HG02885 (cell line): ENCODE measurements around the gene RAD51.
"Not testable (repeated sequence)": the region's sequence is repeated elsewhere in the genome, so short reads cannot be mapped to it uniquely, and the experiment has no call there.

Experiments used
- ATAC-seq: cut with Tn5 transposase; IDR thresholded peaks from one replicate; pipeline ENCODE4 v1.9.1; 2021; ENCODE audit warnings: mild to moderate bottlenecking; ENCODE audit not compliant: unreplicated experiment, poor library complexity

RAD51 gene

DNA sequence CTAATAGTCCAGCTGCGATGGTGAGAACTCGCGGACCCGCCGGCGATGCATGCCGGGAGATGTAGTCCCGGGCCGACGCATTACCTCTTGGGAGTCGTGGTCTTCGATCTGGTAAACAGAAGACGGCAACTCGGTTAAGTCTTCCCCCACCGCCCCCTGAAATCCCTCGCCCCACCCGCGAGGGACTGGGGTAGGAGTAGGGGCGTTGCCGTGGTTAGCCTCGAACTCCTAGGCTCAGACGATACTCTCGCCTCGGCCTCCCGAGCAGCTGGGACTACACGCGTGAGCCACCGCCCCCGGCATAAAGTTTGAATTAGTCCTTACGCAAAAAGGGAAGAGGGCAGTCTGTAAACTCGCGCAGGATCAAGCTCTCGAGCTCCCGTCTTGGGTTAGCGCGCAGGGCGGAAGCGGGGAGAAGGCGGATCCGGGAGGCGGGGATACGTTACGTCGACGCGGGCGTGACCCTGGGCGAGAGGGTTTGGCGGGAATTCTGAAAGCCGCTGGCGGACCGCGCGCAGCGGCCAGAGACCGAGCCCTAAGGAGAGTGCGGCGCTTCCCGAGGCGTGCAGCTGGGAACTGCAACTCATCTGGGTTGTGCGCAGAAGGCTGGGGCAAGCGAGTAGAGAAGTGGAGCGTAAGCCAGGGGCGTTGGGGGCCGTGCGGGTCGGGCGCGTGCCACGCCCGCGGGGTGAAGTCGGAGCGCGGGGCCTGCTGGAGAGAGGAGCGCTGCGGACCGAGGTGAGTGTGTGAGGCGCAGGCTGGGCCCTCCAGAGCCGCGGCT is at the start of gene RAD51:
Gene RAD51 (plus strand): TSS at position 487 of the 781 bp plus-strand sequence. CDS start 3,585 bp downstream, outside the sequence.
- peak; percentile 87 for ATAC-seq

DNA sequence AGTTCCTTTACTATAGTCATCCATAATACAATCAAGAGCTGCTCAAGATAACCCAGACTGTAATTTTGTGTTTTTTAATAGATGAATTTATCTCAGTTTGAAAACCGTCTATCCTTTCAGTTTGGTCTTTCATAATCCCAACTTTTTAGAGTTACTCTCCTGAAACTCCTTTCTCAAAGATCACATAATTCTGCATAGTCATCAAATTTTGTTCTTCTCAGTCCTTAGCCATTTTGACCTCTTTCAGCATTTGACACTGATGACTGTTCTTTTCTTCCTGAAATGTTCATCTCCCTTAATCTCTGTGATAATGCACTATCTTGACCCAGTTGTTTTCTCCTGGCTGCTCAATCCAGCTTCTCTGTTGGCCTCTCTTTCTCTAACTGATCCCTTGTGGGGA is 47.5 kb upstream of the RAD51 start:
- no peak for ATAC-seq

DNA sequence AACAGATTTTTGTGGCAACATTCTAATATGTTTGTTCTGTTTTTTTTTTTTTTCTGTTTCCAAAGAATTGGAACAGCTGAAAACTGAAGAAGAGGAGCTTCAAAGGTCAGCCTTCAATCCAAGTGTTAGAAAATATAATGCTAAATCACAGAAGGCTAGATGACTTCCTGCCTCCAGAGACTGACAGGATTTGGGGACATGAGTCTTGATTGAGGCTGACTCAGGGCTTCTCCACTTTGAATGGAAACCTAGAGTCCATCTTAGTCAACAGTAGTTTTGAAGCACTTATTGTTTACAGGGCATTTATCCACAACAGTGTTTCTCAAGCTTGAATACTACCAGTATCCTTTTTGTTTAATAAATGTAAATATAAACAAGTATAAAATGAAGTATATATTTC is 44.5 kb upstream of the RAD51 start:
- no peak for ATAC-seq

DNA sequence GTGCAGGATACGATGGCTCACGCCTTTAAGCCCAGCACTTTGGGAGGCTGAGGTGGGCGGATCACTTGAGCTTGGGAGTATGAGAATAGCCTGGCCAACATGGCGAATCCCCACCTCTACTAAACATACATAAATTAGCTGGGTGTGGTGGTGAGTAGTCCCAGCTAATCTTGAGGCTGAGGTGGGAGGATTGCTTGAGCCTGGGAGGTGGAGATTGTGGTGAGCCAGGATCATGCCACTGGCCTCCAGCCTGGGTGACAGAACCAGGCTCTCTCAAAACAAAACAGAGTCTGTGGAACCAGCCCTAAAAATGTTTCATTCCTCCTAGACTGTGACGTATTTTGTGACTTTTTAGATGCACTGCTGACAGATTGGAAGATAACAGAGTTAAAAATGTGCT is 34.3 kb upstream of the RAD51 start:
- no peak for ATAC-seq

DNA sequence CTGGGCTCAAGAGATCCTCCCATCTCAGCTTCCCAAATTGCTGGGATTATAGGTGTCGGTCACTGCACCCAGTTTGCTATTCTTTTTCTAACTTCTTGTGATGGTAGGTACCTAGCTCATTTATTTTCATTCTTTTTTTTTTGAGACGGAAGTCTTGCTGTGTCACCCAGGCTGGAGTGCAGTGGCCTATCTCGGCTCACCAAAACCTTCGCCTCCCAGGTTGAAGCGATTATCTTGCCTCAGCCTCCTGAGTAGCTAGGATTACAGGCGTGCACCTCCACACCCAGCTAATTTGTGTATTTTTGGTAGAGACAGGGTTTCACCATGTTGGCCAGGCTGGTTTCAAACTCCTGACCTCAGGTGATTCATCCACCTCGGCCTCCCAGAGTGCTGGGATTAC is 30.1 kb upstream of the RAD51 start:
- no peak for ATAC-seq

DNA sequence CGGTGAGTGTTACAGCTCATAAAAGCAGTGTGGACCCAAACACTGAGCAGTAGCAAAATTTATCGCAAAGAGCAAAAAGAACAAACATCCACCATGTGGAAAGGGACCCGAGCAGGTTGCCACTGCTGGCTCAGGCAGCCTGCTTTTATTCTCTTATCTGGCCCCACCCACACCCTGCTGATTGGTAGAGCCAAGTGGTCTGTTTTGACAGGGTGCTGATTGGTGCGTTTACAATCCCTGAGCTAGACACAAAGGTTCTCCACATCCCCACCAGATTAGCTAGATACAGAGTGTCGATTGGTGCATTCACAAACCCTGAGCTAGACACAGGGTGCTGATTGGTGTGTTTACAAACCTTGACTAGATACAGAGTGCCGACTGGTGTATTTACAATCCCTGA is 18.7 kb upstream of the RAD51 start:
- not testable (repeated sequence) for ATAC-seq

DNA sequence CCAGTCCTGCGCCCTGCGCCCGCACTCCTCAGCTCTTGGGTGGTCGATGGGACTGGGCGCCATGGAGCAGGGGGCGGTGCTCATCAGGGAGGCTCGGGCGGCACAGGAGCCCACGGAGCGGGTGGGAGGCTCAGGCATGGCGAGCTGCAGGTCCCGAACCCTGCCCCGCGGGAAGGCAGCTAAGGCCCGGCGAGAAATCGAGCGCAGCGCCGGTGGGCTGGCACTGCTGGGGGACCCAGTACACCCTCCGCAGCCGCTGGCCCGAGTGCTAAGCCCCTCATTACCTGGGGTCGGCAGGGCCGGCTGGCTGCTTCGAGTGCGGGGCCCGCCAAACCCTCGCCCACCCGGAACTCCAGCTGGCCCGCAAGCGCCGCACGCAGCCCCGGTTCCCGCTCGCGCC is 18.1 kb upstream of the RAD51 start:
- ATAC-seq, result not testable (repeated sequence)

DNA sequence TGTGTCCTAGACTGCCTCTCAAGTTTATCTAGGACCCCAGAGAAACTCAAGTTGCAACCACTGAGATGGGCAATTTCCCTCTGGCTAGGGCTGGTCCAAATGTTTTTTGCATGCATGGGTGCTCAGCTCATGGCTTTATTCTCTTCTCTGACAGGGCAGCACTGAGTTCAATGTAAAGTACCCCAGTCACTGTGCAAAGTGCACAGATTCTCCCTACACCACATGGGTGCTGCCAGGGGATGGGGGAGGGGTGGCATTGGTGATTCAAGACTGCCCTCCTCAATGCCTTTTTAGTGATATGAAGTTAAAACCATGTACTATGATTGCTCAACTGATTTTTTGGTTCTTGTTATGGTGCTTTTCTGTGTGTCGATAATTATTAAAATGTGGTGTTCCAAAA is 14.8 kb upstream of the RAD51 start:
- ATAC-seq, result no peak

DNA sequence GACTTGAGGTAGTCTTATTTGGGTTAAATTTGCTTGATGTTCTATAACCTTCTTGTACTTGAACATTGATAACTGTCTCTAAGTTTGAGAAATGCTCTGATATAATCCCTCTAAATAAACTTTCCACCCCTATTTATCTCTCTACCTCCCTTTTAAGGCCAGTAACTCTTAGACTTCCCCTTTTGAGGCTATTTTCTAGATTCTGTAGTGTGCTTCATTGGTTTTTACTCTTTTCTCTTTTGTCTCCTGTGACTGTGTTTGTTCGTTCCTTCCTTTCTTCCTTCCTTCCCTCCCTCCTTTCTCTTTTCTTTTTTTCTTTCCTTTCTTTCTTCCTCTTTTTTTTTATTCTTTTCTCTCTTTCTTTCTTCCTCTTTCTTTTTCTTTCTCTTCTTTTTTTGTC is 14.0 kb upstream of the RAD51 start:
- not testable (repeated sequence) for ATAC-seq

DNA sequence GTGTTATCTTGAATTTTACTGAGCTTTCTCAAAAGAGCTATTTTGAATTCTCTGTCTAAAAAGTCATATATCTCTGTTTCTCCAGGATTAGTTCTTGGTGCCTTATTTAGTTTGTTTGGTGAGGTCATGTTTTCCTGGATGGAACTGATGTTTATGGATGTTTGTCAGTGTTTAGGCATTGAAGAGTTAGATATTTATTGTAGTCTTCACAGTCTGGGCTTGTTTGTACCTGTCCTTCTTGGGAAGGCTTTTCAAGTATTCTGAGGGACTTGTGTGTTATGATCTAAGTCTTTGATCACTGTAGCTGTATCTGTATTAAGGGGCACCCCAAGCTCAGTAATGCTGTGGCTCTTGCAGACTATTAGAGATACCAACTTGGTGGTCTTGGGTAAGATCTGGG is 10.6 kb upstream of the RAD51 start:
- no peak for ATAC-seq

DNA sequence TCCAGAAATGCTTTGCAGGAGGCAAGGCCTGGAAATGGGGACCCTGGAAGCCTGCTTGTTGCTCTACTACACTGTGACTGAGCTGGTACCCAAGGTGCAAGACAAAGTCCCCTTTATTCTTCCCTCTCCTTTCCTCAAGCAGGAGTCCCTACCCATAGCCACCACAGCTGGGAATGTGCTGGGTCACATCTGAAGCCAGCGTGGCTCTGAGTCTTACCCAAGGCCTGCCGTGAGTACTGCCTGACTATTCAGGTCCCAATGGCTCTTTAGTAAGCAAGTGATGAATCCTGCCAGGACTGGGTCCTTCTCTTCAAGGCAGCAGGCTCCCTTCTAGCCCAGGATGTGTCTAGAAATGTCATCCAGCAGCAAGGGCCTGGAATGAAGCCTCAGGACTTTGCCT is 9.6 kb upstream of the RAD51 start:
- ATAC-seq, result no peak

DNA sequence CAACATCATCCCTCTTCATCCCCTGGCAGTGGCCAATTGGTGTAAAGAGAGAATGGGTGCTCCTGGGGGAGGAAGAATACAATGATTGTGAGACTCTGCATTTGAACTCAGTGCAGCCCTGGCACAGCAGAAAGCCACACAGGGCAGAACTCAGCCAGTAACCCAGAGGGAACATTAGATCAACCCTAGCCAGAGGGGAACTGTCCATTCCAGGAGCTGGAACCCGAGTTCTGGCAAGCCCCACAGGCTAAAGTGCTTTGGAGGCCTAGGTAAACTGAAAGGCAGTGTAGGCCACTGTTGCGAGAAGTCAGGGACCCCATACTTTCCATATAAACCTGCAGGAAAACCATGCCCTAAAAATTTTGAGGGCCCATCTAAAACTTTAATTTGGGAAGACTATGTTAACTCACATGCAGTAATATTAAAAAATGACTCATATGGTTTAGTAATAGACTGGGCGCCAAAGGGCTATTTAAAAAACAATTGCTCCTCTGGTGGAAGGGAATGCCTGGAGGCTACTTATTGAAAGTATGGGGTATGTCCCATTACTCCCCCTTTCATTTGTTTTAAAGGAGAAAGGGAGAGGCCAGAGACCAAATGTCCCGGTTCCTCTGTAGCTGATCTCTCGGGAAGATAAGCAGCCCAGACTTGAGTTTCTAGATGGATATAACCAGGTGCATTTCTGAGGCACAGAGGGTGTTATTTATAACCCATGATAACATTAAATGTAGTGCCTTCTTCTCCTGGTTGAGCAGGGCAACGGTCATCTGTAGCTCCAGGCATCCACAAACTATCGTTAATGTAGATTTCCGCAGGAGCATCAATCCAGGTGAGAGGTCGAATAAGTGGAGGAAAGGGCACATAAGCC is 5.8 kb upstream of the RAD51 start:
- ATAC-seq, result no peak

DNA sequence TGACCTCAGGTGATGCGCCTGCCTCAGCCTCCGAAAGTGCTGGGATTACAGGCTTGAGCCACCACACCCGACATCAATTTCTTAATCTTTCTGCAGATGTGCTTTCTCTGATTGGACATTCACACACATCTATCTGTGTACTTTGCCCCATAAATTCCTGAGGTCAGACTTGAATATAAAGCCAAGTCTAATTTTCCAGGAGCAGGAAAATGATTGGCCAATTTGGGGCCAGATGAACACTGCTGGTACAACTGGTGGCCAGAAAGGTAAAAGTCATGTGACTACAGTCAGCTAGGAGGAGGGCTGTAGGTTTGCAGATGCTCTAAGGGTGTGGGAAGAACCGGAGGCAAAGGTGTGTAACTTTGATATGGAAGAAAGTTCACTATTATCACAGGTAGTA is 3.2 kb upstream of the RAD51 start:
- ATAC-seq, result no peak

DNA sequence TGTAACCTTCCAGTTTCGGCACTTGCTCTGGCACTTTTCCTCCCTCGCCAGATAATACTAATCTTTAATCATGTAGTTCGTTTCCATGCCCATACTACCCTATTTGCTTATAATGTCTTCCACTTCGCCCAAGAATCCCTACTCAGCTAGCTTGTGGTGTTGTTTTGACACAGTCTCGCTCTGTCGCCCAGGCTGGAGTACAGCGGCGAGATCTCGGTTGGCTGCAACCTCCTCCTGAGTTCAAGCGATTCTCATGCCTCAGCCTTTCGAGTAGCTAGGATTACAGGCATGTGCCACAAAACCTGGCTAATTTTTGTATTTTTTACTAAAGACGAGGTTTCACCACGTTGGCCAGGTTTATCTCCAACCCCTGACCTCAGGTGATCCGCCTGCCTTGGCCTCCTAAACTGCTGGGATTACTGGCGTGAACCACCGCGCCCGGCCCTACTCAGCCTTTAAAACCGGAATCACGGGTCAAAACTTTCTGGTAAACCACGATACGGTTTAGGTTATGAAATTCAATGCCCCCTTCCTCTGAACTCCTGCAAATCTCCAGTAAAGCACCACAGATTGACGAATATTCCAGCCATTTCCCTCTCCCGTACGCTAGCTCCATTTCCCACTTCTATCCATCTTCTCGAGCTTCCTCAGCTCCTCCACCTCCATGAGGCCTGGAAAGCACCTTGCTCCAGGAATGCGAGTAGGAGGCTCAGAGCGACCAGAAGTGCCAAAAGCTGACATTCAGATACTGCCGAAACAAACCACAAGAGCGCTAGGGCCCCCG is 878 bp upstream of the RAD51 start:
- no peak for ATAC-seq

DNA sequence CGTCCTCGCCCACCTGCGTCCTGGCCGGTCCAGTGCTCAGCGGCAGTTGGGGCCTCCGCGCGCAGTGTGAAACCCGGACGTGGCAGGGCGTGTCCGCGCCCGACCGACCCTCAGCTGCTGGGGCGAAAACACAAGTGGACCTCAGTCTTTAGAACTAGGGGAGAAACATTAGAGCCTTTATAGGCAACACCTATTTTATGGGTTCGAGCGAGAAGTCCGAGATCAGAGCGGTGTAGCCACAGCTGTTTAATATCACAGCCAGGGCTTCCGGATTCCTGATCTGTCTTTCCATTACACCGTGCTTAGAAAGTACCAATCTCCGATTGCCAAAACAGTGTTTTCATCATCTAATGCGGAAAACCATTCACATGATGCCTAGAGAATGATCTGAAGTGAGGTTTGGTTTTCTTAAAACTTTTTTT is 506 bp downstream of the RAD51 start:
- peak; percentile 31 for ATAC-seq

DNA sequence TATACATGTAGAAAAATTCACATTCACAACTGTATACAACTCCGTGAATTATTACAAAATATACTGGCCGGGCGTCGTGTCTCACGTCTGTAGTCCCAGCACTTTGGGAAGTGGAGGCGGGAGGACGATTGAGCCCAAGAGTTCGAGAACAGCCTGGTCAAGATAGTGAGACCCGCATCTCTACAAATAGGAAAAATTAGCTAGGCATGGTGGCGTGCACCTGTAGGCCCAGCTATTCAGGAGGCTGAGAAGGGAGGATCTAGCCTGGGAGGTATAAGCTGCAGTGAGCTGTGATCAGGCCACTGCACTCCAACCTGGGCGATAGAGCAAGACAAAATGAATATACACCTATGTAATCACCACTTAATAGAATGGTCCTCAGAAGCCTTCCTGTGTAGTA is 1.3 kb downstream of the RAD51 start:
- ATAC-seq, result no peak

DNA sequence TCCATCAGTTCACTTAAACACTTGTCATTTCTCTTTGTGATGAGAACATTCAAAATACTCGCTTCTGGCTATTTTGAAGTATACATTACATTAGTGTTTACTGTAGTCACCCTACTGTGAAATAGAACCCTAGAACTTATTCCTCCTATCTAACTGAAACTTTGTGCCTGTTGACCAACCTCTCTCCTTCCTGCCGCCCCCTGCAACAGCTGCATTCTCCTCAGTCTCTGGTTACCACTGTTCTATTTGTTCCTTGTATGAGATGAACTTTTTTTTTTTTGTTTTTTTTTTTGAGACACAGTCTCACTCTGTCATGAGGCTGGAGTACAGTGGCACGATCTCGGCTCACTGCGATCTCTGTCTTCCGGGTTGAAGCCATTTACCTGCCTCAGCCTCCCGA is 2.9 kb downstream of the RAD51 start:
- no peak for ATAC-seq

DNA sequence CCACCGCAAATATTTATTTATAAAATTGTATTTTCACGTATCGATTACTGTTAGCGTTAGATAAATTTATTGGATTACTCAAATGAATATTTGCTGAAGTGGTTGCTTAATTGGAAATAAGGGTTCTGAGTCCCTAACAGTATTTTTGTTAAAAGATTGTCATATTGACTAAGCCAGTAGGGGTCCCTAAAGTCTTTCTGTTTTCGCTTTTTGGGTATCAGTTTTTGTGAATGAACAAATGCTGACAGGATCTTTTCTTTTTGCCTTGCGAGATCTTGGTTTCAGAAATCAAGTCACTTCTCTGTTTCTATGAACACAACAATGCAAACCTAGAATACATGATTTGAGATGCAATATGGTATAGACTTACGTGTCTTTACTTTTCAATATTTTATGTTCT is 7.1 kb downstream of the RAD51 start:
- ATAC-seq, result no peak

DNA sequence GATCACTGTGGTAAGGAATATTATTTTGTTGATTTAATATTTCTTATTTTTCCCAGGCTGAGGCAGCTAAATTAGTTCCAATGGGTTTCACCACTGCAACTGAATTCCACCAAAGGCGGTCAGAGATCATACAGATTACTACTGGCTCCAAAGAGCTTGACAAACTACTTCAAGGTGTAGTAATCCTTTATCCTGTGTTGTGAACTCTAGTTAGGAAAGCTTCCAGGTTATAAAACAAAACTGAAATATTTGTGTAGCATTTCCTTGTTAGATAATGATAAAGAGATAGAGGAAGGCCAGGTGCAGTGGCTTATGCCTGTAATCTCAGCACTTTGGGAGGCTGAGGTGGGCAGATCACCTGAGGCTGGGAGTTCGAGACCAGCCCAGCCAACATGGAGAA is 11.1 kb downstream of the RAD51 start:
- ATAC-seq, result no peak

DNA sequence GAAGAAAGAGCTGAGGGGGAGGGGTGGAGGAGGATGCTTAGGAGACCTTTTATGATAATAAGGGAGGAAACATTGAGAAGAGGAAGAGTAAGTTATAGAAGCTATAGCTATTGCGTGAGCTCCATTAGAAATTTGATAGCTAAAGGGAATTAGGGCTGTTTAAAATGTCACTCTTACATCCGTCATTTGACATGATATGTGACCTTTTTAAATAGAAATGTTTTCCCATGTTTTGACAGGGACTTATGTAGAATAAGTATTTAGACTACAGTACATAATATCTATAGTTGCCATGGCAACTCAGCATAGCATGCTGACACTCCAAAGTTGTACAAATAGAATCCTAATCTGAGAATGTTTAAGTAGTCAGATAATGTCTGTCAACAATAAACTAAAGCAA is 19.2 kb downstream of the RAD51 start:
- no peak for ATAC-seq

DNA sequence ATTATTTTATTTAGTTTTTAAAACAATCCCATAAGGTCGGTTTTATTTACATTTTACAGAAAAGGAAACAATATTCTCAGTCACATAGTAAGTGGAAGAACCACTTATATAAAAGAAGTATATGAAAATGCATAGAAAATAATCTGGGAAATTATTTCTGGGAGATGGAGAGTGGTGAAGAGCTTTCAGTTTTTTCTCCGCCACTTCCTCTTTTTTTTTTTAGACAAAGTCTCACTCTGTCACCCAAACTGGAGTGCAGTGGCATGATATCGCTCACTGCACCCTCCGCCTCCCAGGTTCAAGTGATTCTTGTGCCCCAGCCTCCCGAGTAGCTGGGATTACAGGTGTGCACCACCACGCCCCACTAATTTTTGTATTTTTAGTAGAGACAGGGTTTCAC is 21.2 kb downstream of the RAD51 start:
- no peak for ATAC-seq
